ENCODE data around the gene MUC22. TPM values are rescaled to one million over a fixed set of nuclear protein-coding genes. Genes with fewer than 3 reads are reported as not detected.

Gene MUC22
- total RNA-seq, 1 donor: not detected

- H4K20me1 ChIP-seq (ENCODE audit: insufficient read depth, low read length): no peaks in the 10 kb centered on the region
- no peak for TF ChIP-seq CTCF (IDR thresholded peaks at IDR 0.05; ENCODE audit: extremely low read depth, low read depth, low read length)
- H3K4me3 ChIP-seq (ENCODE audit: insufficient read depth, low read length): no peak overlapping the region
- H3K4me2 ChIP-seq (ENCODE audit: insufficient read depth, low read length): no peak overlapping the region
- no peaks in the 10 kb centered on the region for H3K79me2 ChIP-seq (ENCODE audit: insufficient read depth, low read length)
- no peak for DNase-seq (ENCODE audit: insufficient read length, low spot score, missing footprints)
- no peaks in the 10 kb centered on the region for H3K36me3 ChIP-seq (ENCODE audit: insufficient read depth, low read length)
- no peak overlapping the region for H2AFZ ChIP-seq (ENCODE audit: low read length)
- H3K9me3 ChIP-seq (ENCODE audit: low read depth, low read length): no peaks in the 10 kb centered on the region
- peaks cover 13% of the 10 kb centered on the region for H3K4me1 ChIP-seq (ENCODE audit: insufficient read depth, low read length)
- peaks cover 4% of the 10 kb centered on the region for H3K27me3 ChIP-seq (ENCODE audit: insufficient read depth, low read length)
- no peak overlapping the region for H3K27ac ChIP-seq (ENCODE audit: low read depth, low read length)
These were observed 22.8 kb downstream of the MUC22 start for GRCh38 chr6:31033075-31033474.

GRCh38 chr6:31035862-31036497 is 25.7 kb downstream of the MUC22 start:
- H3K27me3 ChIP-seq (ENCODE audit: insufficient read depth, low read length): no peaks in the 10 kb centered on the region
- H3K36me3 ChIP-seq (ENCODE audit: insufficient read depth, low read length): no peaks in the 10 kb centered on the region
- no peak overlapping the region for H3K27ac ChIP-seq (ENCODE audit: low read depth, low read length)
- H3K4me2 ChIP-seq (ENCODE audit: insufficient read depth, low read length): no peak overlapping the region
- no peak overlapping the region for H3K4me3 ChIP-seq (ENCODE audit: insufficient read depth, low read length)
- no peak for DNase-seq (ENCODE audit: insufficient read length, low spot score, missing footprints)
- H3K4me1 ChIP-seq (ENCODE audit: insufficient read depth, low read length): peaks cover 14% of the 10 kb centered on the region
- no peak for TF ChIP-seq CTCF (IDR thresholded peaks at IDR 0.05; ENCODE audit: extremely low read depth, low read depth, low read length)
- H4K20me1 ChIP-seq (ENCODE audit: insufficient read depth, low read length): no peaks in the 10 kb centered on the region
- H2AFZ ChIP-seq (ENCODE audit: low read length): no peak overlapping the region
- no peaks in the 10 kb centered on the region for H3K9me3 ChIP-seq (ENCODE audit: low read depth, low read length)
- H3K79me2 ChIP-seq (ENCODE audit: insufficient read depth, low read length): no peaks in the 10 kb centered on the region

DNA sequence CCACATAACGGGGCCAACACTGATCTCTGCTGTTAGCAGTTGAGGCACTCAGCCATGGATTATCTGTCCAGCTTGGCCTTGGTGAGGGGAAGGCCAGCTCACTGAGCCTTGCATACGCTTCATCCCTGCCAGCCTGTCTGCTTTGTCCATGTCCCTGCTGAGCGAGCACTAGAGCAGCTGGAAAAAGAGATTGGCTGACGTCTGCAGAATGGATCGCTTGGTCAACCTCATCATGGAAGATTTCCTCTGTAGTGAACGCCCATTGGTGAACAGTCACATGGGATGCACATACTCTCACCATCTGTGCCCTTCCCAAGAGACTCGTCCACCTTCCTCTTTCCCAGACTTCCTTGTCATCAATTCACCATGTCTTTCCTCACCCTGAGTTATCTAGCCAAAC is 26.9 kb downstream of the MUC22 start:
- Histone ChIP-seq H3K4me3 (ENCODE audit: insufficient read depth, low read length) (no peak overlapping the region), H2AFZ (ENCODE audit: low read length) (no peak overlapping the region)

DNA sequence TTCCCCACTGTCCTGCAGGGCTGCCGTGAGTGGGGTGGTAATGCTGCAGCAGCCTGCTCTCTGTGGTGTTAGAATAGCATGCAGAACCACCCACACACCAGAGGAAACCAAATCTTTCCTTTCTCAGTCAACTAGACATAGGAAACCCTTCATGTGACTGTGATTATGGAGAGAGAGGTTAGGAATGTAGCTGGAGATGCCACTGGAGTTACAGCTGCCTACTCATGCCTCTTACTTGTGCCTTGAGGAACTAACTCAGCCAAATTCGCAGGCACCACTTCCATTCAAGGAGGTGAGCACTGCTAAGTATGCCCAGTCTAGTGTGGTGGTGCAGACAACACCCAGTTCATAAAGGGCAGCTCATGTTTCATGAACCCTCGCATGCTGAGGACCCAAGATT is 27.4 kb downstream of the MUC22 start:
- H3K27ac ChIP-seq (ENCODE audit: low read depth, low read length): peak overlapping the region; percentile 41
- no peak overlapping the region for H3K4me3 ChIP-seq (ENCODE audit: insufficient read depth, low read length)
- H2AFZ ChIP-seq (ENCODE audit: low read length): no peak overlapping the region
- H3K27me3 ChIP-seq (ENCODE audit: insufficient read depth, low read length): peaks cover 3% of the 10 kb centered on the region
- no peaks in the 10 kb centered on the region for H4K20me1 ChIP-seq (ENCODE audit: insufficient read depth, low read length)
- peaks cover 14% of the 10 kb centered on the region for H3K4me1 ChIP-seq (ENCODE audit: insufficient read depth, low read length)
- H3K79me2 ChIP-seq (ENCODE audit: insufficient read depth, low read length): no peaks in the 10 kb centered on the region
- no peaks in the 10 kb centered on the region for H3K36me3 ChIP-seq (ENCODE audit: insufficient read depth, low read length)
- TF ChIP-seq CTCF (IDR thresholded peaks at IDR 0.05; ENCODE audit: extremely low read depth, low read depth, low read length): no peak
- no peaks in the 10 kb centered on the region for H3K9me3 ChIP-seq (ENCODE audit: low read depth, low read length)
- DNase-seq (ENCODE audit: insufficient read length, low spot score, missing footprints): peak; percentile 93
- H3K4me2 ChIP-seq (ENCODE audit: insufficient read depth, low read length): peak overlapping the region; percentile 26

More for the DNA sequence above, 26.9 kb downstream of the MUC22 start:
- H3K36me3 ChIP-seq (ENCODE audit: insufficient read depth, low read length): no peaks in the 10 kb centered on the region
- no peaks in the 10 kb centered on the region for H4K20me1 ChIP-seq (ENCODE audit: insufficient read depth, low read length)
- peaks cover 3% of the 10 kb centered on the region for H3K27me3 ChIP-seq (ENCODE audit: insufficient read depth, low read length)
- no peak for TF ChIP-seq CTCF (IDR thresholded peaks at IDR 0.05; ENCODE audit: extremely low read depth, low read depth, low read length)
- peak overlapping the region; percentile 1 for H3K27ac ChIP-seq (ENCODE audit: low read depth, low read length)
- H3K4me2 ChIP-seq (ENCODE audit: insufficient read depth, low read length): peak overlapping the region; percentile 26
- no peaks in the 10 kb centered on the region for H3K9me3 ChIP-seq (ENCODE audit: low read depth, low read length)
- peaks cover 14% of the 10 kb centered on the region for H3K4me1 ChIP-seq (ENCODE audit: insufficient read depth, low read length)
- no peak for DNase-seq (ENCODE audit: insufficient read length, low spot score, missing footprints)
- no peaks in the 10 kb centered on the region for H3K79me2 ChIP-seq (ENCODE audit: insufficient read depth, low read length)

Measured in osteoblast (primary cell).